ENCODE measurements around the gene CDX4. TPM values are rescaled to one million over a fixed set of nuclear protein-coding genes. Genes with fewer than 3 reads are reported as not detected.

CDX4 gene
- total and polyA plus RNA-seq, 2 donors (not counting 1 experiment from before 2014, with no cell fraction given): not detected

DNA sequence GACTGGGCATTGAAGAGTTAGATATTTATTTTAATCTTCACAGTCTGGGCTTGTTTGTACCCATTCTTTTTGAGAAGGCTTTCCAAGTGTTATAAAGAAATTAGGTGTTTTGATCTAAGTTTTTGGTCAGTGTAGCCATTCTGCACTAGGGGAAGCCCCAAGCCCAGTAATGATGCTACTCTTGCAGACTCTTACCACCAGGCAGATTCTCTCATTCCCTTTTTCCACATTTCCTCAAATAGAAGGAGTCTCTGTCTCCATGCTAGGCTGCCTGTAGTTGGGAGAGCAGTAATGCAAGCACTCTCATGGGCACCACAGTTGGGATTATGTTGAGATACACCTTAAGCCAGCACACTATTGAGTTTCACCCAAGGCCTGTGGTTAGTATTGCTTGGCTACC, 21.5 kb downstream of the CDX4 start:
- no peaks in the 10 kb centered on the region for H3K9me3 ChIP-seq (ENCODE audit: control insufficient read depth, insufficient read depth, low read depth, low read length)
- H3K36me3 ChIP-seq (ENCODE audit: control insufficient read depth, insufficient read depth, low read length): no peaks in the 10 kb centered on the region
- no peak overlapping the region for H3K4me3 ChIP-seq (replicated peaks in 1 of 4; ENCODE audit: control extremely low read depth in 1 of 4, insufficient read depth in 1 of 4, low read depth in 3 of 4, low read length in 4 of 4)
- DNase-seq (ENCODE audit: low read depth in 2 of 2): no peak
- no peak overlapping the region for H3K4me2 ChIP-seq (ENCODE audit: extremely low read depth, insufficient read depth, low read length)
- H3K9ac ChIP-seq (ENCODE audit: insufficient read depth, low read length): no peak overlapping the region
- no peak for TF ChIP-seq EZH2 (IDR thresholded peaks at IDR 0.05; ENCODE audit: low read length, missing control alignments)
- TF ChIP-seq, protein P1, sequence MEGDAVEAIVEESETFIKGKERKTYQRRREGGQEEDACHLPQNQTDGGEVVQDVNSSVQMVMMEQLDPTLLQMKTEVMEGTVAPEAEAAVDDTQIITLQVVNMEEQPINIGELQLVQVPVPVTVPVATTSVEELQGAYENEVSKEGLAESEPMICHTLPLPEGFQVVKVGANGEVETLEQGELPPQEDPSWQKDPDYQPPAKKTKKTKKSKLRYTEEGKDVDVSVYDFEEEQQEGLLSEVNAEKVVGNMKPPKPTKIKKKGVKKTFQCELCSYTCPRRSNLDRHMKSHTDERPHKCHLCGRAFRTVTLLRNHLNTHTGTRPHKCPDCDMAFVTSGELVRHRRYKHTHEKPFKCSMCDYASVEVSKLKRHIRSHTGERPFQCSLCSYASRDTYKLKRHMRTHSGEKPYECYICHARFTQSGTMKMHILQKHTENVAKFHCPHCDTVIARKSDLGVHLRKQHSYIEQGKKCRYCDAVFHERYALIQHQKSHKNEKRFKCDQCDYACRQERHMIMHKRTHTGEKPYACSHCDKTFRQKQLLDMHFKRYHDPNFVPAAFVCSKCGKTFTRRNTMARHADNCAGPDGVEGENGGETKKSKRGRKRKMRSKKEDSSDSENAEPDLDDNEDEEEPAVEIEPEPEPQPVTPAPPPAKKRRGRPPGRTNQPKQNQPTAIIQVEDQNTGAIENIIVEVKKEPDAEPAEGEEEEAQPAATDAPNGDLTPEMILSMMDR (conservative IDR thresholded peaks at IDR 0.05 in 1 of 2, IDR thresholded peaks at IDR 0.05 in 1 of 2; ENCODE audit: low read depth in 1 of 2, low read length in 2 of 2): no peak
- no peaks in the 10 kb centered on the region for H3K4me1 ChIP-seq (ENCODE audit: control insufficient read depth, extremely low read depth, insufficient read depth, low read length)
- no peak overlapping the region for H3K27ac ChIP-seq (ENCODE audit: insufficient read depth, low read length)
- no peak overlapping the region for H2AFZ ChIP-seq (ENCODE audit: low read length)
- H4K20me1 ChIP-seq (ENCODE audit: control insufficient read depth, extremely low read depth, insufficient read depth, low read length): no peaks in the 10 kb centered on the region
- H3K79me2 ChIP-seq (ENCODE audit: control insufficient read depth, insufficient read depth, low read length): no peaks in the 10 kb centered on the region
- H3K27me3 ChIP-seq (ENCODE audit: control insufficient read depth, insufficient read depth, low read length): no peaks in the 10 kb centered on the region

DNA sequence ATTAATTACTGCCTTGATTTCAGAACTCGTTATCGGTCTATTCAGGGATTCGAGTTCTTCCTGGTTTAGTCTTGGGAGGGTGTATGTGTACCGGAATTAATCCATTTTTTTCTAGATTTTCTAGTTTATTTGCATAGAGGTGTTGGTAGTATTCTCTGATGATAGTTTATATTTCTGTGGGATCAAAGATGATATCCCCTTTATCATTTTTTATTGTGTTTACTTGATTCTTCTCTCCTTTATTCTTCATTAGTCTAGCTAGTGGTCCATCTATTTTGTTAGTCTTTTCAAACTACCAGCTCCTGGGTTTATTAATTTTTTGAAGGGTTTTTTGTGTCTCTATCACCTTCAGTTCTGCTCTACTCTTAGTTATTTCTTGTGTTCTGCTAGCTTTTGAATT, 32.1 kb downstream of the CDX4 start:
- Histone ChIP-seq H3K4me2 (ENCODE audit: extremely low read depth, insufficient read depth, low read length) (no peak overlapping the region), H3K79me2 (ENCODE audit: control insufficient read depth, insufficient read depth, low read length) (no peaks in the 10 kb centered on the region), H2AFZ (ENCODE audit: low read length) (no peak overlapping the region), H3K4me1 (ENCODE audit: control insufficient read depth, extremely low read depth, insufficient read depth, low read length) (no peaks in the 10 kb centered on the region), H3K9me3 (ENCODE audit: control insufficient read depth, insufficient read depth, low read depth, low read length) (no peaks in the 10 kb centered on the region), H3K4me3 (replicated peaks in 1 of 4; ENCODE audit: control extremely low read depth in 1 of 4, insufficient read depth in 1 of 4, low read depth in 3 of 4, low read length in 4 of 4) (no peak overlapping the region), H3K36me3 (ENCODE audit: control insufficient read depth, insufficient read depth, low read length) (no peaks in the 10 kb centered on the region), H4K20me1 (ENCODE audit: control insufficient read depth, extremely low read depth, insufficient read depth, low read length) (no peaks in the 10 kb centered on the region), H3K27me3 (ENCODE audit: control insufficient read depth, insufficient read depth, low read length) (no peaks in the 10 kb centered on the region), H3K9ac (ENCODE audit: insufficient read depth, low read length) (no peak overlapping the region), H3K27ac (ENCODE audit: insufficient read depth, low read length) (no peak overlapping the region)
- TF ChIP-seq EZH2 (IDR thresholded peaks at IDR 0.05; ENCODE audit: low read length, missing control alignments): no peak
- TF ChIP-seq, protein P1 (conservative IDR thresholded peaks at IDR 0.05 in 1 of 2, IDR thresholded peaks at IDR 0.05 in 1 of 2; ENCODE audit: low read depth in 1 of 2, low read length in 2 of 2): no peak
- DNase-seq (ENCODE audit: low read depth in 2 of 2): no peak

DNA sequence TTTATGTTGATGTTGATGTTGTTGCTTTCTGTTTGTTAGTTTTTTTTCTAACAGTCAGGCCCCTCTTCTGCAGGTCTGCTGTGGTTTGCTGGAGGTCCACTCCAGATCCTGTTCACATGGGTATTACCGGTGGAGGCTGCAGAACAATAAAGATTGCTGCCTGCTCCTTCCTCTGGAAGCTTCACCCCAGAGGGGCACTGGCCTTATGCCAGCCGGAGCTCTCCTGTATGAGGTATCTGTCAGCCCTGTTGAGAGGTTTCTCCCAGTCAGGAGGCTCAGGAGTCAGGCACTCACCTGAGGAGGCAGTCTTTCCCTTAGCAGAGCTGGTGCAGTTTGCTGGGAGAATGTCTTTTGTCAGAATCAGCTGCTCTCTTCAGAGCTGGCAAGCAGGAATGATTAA, 34.7 kb downstream of the CDX4 start:
- H2AFZ ChIP-seq (ENCODE audit: low read length): no peak overlapping the region
- no peak for TF ChIP-seq EZH2 (IDR thresholded peaks at IDR 0.05; ENCODE audit: low read length, missing control alignments)
- TF ChIP-seq, protein P1 (conservative IDR thresholded peaks at IDR 0.05 in 1 of 2, IDR thresholded peaks at IDR 0.05 in 1 of 2; ENCODE audit: low read depth in 1 of 2, low read length in 2 of 2): no peak
- no peaks in the 10 kb centered on the region for H3K27me3 ChIP-seq (ENCODE audit: control insufficient read depth, insufficient read depth, low read length)
- no peaks in the 10 kb centered on the region for H3K9me3 ChIP-seq (ENCODE audit: control insufficient read depth, insufficient read depth, low read depth, low read length)
- no peaks in the 10 kb centered on the region for H4K20me1 ChIP-seq (ENCODE audit: control insufficient read depth, extremely low read depth, insufficient read depth, low read length)
- H3K9ac ChIP-seq (ENCODE audit: insufficient read depth, low read length): no peak overlapping the region
- H3K4me3 ChIP-seq (replicated peaks in 1 of 4; ENCODE audit: control extremely low read depth in 1 of 4, insufficient read depth in 1 of 4, low read depth in 3 of 4, low read length in 4 of 4): no peak overlapping the region
- DNase-seq (ENCODE audit: low read depth in 2 of 2): no peak
- H3K36me3 ChIP-seq (ENCODE audit: control insufficient read depth, insufficient read depth, low read length): no peaks in the 10 kb centered on the region
- H3K4me1 ChIP-seq (ENCODE audit: control insufficient read depth, extremely low read depth, insufficient read depth, low read length): no peaks in the 10 kb centered on the region
- no peak overlapping the region for H3K27ac ChIP-seq (ENCODE audit: insufficient read depth, low read length)
- H3K79me2 ChIP-seq (ENCODE audit: control insufficient read depth, insufficient read depth, low read length): no peaks in the 10 kb centered on the region
- H3K4me2 ChIP-seq (ENCODE audit: extremely low read depth, insufficient read depth, low read length): no peak overlapping the region
